Right atrium auricular region (tissue), 2 donors: ENCODE results near the gene IGFN1. TPM values are rescaled to one million over a fixed set of nuclear protein-coding genes. Genes with fewer than 3 reads are reported as not detected.

Source experiments
- DNase-seq: peaks from one replicate; pipeline ENCODE4 v3.0.0-alpha.2; 2019; ENCODE audit warnings: low spot score
- H3K27ac ChIP-seq, 2 donors: fragments of 200-600 bp; sonication (generic); 1 replicate in 1 of 2; 2 replicates in 1 of 2; pipeline ENCODE4 v1.5.1; 2016 to 2019
- H3K27me3 ChIP-seq, 2 donors: fragments of 200-600 bp; sonication (generic); one replicate each; pipeline versions ENCODE4 v1.5.1 to v1.6.0; 2017 to 2019
- H3K36me3 ChIP-seq: fragments of 200-600 bp; sonication (generic); one replicate; pipeline ENCODE4 v1.5.1; 2016
- H3K4me1 ChIP-seq, 2 donors: fragments of 200-600 bp; sonication (generic); one replicate each; pipeline versions ENCODE4 v1.5.1 to v1.6.0; 2017 to 2019
- H3K4me3 ChIP-seq, 2 donors: fragments of 200-600 bp; sonication (generic); 1 replicate in 1 of 2; 2 replicates in 1 of 2; pipeline ENCODE4 v1.5.1; 2017 to 2019; ENCODE audit warnings: mild to moderate bottlenecking in 1 of 2, moderate library complexity in 1 of 2
- H3K9me3 ChIP-seq, 2 donors: fragments of 200-600 bp; sonication (generic); one replicate each; pipeline ENCODE4 v1.5.1; 2019
- CTCF ChIP-seq, 2 donors: fragments of 200-600 bp; sonication (generic); IDR thresholded peaks; one replicate each; pipeline ENCODE4 v1.5.1; 2019; ENCODE audit warnings: antibody characterized with exemption in 2 of 2
- total RNA-seq, 2 donors: library from RNA; depleted of rRNA; stranded (reverse); fragments of >200 nt; gene quantifications; one replicate each; pipeline ENCODE4 v1.1.0, GENCODE V29; 2016

IGFN1 gene
- total RNA-seq, 2 donors from 2014 or later = not detected

GRCh38 chr1:201213106-201213770, 22.6 kb downstream of the IGFN1 start:
- Histone ChIP-seq H3K36me3 (no peaks in the 10 kb centered on the region), H3K4me1 (no peaks in the 10 kb centered on the region), H3K27me3 (no peaks in the 10 kb centered on the region), H3K27ac (no peak overlapping the region), H3K9me3 (no peaks in the 10 kb centered on the region), H3K4me3 (no peak overlapping the region)
- no peak for DNase-seq
- TF ChIP-seq CTCF (IDR thresholded peaks at IDR 0.05) = no peak

- no peak for TF ChIP-seq CTCF (IDR thresholded peaks at IDR 0.05)
- DNase-seq = no peak
- Histone ChIP-seq H3K4me3 (no peak overlapping the region), H3K36me3 (no peaks in the 10 kb centered on the region), H3K9me3 (no peaks in the 10 kb centered on the region), H3K27ac (no peak overlapping the region), H3K27me3 (no peaks in the 10 kb centered on the region), H3K4me1 (no peaks in the 10 kb centered on the region)
Observed at GRCh38 chr1:201213926-201214325, 23.3 kb downstream of the IGFN1 start.

GRCh38 chr1:201214461-201214860, 23.8 kb downstream of the IGFN1 start:
- TF ChIP-seq CTCF (IDR thresholded peaks at IDR 0.05) = no peak
- no peaks in the 10 kb centered on the region for H3K27me3 ChIP-seq
- DNase-seq = no peak
- no peak overlapping the region for H3K4me3 ChIP-seq
- no peak overlapping the region for H3K27ac ChIP-seq
- no peaks in the 10 kb centered on the region for H3K9me3 ChIP-seq
- no peaks in the 10 kb centered on the region for H3K36me3 ChIP-seq
- no peaks in the 10 kb centered on the region for H3K4me1 ChIP-seq

GRCh38 chr1:201214886-201215285, 24.3 kb downstream of the IGFN1 start:
- DNase-seq = no peak
- H3K4me1 ChIP-seq = no peaks in the 10 kb centered on the region
- no peaks in the 10 kb centered on the region for H3K27me3 ChIP-seq
- H3K27ac ChIP-seq = no peak overlapping the region
- no peaks in the 10 kb centered on the region for H3K36me3 ChIP-seq
- H3K4me3 ChIP-seq = no peak overlapping the region
- TF ChIP-seq CTCF (IDR thresholded peaks at IDR 0.05) = no peak
- no peaks in the 10 kb centered on the region for H3K9me3 ChIP-seq

- H3K9me3 ChIP-seq = no peaks in the 10 kb centered on the region
- H3K27me3 ChIP-seq = no peaks in the 10 kb centered on the region
- H3K4me1 ChIP-seq = no peaks in the 10 kb centered on the region
- H3K4me3 ChIP-seq = no peak overlapping the region
- H3K27ac ChIP-seq = no peak overlapping the region
- H3K36me3 ChIP-seq = no peaks in the 10 kb centered on the region
- TF ChIP-seq CTCF (IDR thresholded peaks at IDR 0.05) = no peak
- DNase-seq = no peak
Observed at GRCh38 chr1:201215531-201216357, 25.1 kb downstream of the IGFN1 start.
